Stimulated activated CD8-positive, alpha-beta memory T cell treated with anti-CD3 and anti-CD28 coated beads, Interleukin-15, amount 100 ng/mL, for 48 hours (primary cell): ENCODE results near the gene MLF1.
"Not testable (repeated sequence)": the region's sequence is repeated elsewhere in the genome, so short reads cannot be mapped to it uniquely, and the experiment has no call there.

Experiments used
- DNase-seq, 2 donors: peaks; one replicate each; pipeline ENCODE4 v3.0.0-alpha.2; 2020; ENCODE audit warnings: low read depth in 2 of 2

MLF1 gene, protein sequence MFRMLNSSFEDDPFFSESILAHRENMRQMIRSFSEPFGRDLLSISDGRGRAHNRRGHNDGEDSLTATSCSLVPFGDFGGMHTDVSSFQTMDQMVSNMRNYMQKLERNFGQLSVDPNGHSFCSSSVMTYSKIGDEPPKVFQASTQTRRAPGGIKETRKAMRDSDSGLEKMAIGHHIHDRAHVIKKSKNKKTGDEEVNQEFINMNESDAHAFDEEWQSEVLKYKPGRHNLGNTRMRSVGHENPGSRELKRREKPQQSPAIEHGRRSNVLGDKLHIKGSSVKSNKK

GRCh38 chr3:158570999-158571702 is at the start of gene MLF1:
MLF1 (plus strand) TSS chr3:158571194; CDS start chr3:158571301, 107 bp downstream.
- DNase-seq, result peak; percentile 72 to 79

GRCh38 chr3:158522221-158523136 is 48.5 kb upstream of the MLF1 start:
- DNase-seq, result no peak

- DNase-seq, result no peak
Measured at GRCh38 chr3:158528076-158528674, 42.8 kb upstream of the MLF1 start.

DNA sequence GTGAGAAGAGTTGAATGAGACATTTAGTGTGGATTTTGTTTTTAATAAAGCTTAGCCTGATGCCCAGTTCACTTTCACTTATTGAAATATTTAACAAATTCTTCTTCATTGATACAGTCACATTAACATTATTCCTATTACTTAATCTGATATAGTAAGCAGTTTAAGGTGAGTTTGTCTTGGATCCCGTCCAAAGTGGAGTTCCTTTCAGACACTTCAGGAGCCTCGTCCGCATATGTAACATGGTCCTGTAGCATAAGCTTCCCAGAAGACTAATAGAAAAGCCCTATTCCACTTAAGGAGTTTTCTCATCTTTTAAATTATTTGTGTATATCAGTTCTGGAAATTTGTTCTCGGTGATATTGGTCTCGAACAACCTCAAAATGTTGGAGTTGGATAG is 39.7 kb upstream of the MLF1 start:
- no peak for DNase-seq

DNA sequence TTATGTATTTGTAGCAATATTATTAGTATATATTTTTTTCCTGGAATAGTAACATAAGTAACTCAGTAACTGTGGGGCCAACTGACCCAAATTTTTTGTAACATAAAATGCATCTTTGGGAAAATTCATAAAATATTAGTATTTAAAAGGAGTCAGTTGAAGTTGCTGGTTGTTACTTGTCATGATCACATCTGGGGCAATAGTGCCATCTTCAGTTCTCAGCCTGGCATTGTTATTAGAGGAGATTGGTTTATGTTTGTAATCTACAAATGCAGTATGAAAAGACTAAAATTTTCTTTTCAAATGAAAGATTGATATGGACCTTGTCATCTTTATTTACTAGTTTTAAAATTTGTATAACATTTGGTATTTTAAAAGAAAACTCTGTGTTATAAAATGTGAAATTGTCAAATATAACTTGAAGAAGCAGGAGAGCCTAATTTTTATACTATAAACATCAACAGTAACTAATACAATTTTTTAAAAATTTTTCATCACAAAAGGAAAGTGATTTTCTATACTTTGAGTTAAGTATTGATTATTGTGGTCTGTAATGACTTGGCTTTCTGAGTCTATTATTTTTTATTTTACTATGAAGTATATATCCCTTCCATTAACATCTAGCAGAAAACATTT is 38.8 kb upstream of the MLF1 start:
- DNase-seq, result no peak

DNA sequence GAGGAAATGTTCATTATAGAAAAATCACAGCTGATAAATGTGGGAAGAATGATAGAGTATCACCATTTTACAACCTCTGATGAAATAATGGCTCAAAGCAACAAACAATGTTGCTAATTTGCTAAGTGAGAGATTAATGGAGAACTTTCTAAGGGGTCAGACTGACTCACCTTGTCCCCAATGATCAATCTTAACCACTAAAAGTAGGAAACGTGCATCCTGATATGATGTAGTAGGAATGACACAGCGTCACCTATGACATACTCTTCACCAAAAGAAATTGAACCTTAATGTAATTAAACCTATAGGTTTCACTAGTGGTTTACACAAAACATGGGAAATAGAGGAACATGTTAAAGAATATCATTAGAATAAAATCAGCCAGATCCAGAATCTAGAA is 35.1 kb upstream of the MLF1 start:
- no peak for DNase-seq

- peak in 1 of 2 donors; percentile 5 for DNase-seq
Measured at GRCh38 chr3:158539414-158540014, 31.5 kb upstream of the MLF1 start.

GRCh38 chr3:158540066-158540465 is 30.9 kb upstream of the MLF1 start:
- DNase-seq, result no peak

DNA sequence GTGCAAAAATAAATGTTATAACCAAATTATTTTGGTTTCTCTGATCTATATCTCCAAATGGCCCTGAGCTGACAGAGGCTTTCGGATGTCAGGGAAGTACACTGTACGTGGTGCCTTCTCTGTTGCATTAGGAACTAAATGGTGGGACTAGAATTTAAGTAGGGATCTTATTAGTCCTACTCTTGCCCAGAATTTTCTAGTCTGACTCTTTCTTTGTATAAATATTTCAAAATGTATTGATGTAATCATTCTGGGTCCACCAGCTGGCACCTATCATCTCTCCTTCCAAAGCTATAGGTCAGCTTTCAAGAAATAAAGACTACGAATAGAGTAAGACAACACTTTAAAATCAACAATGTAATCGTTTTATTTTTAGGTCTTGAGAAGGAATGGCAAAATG is 22.3 kb upstream of the MLF1 start:
- DNase-seq, result no peak

DNA sequence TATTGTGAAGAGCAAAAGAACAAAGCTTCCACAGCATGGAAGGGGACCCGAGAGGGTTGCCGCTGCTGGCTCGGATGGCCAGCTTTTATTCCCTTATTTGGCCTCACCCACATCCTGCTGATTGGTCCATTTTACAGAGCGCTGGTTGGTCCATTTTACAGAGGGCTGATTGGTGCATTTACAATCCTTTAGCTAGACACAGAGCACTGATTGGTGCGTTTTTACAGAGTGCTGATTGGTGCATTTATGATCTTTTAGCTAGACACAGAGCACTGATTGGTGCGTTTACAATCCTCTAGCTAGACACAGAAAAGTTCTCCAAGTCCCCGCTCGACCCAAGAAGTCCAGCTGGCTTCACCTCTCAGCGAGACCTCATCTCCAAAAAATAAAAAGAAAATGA is 21.1 kb upstream of the MLF1 start:
- not testable (repeated sequence) for DNase-seq

GRCh38 chr3:158552124-158552523 is 18.9 kb upstream of the MLF1 start:
- DNase-seq, result no peak

GRCh38 chr3:158559504-158559903 is 11.5 kb upstream of the MLF1 start:
- DNase-seq, result no peak

DNA sequence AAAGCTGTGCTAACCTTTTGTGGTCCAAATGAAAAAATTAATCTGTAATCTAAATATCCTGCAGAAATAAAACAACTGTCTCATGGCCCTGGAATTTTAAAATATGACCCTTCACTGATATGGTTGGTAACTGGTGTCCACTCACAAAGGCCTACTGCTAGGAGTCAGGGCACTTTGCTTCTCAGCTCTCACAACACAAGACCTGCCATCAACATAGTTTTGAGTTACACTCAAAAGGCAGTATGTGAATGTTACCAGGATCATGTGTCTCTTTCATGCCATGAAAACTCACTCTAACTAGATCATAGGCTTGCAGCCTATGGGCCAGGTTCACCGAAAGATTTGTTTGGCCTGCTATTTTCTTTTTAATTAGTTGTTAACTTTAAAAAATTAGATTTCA is 10.0 kb upstream of the MLF1 start:
- DNase-seq, result no peak

GRCh38 chr3:158562674-158563073 is 8.3 kb upstream of the MLF1 start:
- DNase-seq, result no peak

- DNase-seq, result no peak
Measured at GRCh38 chr3:158563076-158563475, 7.9 kb upstream of the MLF1 start.

DNA sequence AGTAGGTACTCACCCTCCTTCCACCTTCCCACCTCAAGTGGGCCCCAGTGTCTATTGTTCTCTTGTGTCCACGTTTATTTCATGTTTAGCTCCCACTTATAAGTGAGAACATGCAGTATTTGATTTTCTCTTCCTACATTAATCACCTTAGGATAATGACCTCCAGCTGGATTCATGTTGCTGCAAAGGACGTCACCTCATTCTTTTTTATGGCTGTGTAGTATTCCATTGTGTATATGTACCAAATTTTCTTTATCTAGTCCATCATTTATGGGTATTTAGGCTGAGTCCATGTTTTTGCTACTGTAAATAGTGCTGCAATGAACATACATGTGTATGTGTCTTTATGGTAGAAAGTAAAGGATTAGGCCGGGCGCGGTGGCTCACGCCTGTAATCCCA is 5.9 kb upstream of the MLF1 start:
- no peak for DNase-seq

- no peak for DNase-seq
Measured at GRCh38 chr3:158568784-158569183, 2.2 kb upstream of the MLF1 start.

DNA sequence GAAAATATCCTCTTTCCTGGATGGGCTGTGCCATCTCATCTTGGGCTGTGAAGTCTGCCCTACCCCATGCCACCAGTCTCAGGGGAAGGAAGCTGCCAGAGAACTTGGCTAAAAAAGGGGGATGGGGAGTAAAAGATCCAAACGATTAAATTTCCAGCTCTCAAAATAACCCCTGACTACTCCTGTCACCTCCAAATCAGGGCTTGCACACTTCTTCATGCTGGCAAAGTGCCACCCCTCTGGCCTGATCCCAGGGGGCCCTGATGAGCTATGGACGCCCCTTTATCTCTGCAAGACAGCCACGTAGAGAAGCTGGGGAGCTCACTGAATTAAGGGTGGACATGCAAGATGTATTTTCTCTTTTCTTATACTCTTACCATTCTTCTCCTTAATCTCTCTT is 1.2 kb upstream of the MLF1 start:
- DNase-seq, result no peak

GRCh38 chr3:158571969-158572765 is 1.2 kb downstream of the MLF1 start:
- no peak for DNase-seq

DNA sequence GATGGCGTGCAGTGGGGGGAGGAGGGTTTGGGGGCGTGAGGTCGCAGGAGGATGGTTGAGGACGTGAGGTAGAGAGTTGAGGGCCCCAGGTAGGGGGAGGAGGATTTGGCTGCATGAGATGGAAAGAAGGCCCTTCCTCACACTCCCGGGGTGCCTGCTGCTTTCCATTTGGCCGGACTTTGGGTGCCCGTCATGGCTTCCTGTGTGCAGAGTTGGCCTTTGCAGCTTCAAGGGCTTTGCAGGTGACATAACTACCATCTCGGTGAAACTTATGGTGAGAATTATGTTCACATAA is 1.7 kb downstream of the MLF1 start:
- DNase-seq, result no peak

- no peak for DNase-seq
Measured at GRCh38 chr3:158573714-158574113, 2.7 kb downstream of the MLF1 start.
